NT2/D1 (cell line): Measurements from ENCODE around the gene RBM4.

ENCODE experiments used
- SUZ12 ChIP-seq: IDR thresholded peaks from 2 replicates; pipeline ENCODE4 v1.6.1; 2011; ENCODE audit not compliant: insufficient read length, insufficient read depth; ENCODE audit errors: extremely low read depth
- YY1 ChIP-seq: IDR thresholded peaks from 2 replicates; pipeline ENCODE4 v1.6.1; 2011; ENCODE audit not compliant: insufficient read length, insufficient read depth
- ZNF274 ChIP-seq: IDR thresholded peaks from 2 replicates; pipeline ENCODE4 v1.6.1; 2011; ENCODE audit warnings: mild to moderate bottlenecking, low read depth, low read length

DNA sequence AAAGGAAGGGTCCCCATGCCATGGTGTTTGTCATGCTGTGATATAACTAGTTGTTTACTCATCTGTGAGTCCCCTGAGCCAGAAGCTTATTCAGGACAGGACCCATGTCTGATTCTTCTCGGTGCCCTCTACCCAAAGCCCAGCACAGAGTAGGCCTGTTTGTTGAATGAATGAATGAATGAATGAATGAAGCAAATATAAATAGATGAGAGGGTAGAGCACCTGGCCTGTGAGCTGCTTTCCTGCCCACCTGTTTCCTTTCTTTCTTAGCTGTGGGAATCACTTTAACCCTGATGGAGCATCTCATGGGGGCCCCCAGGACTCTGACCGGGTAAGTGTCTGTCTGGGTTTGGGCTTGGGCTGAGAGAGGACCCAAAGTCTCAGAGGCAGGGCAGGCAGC lies 38.3 kb upstream of the RBM4 start:
- TF ChIP-seq ZNF274 (no peak), YY1 (no peak), SUZ12 (no peak)
